GM19438 (cell line): ENCODE data around the gene RNF150.

Experiments
- ATAC-seq: cut with Tn5 transposase; IDR thresholded peaks from one replicate; pipeline ENCODE4 v1.9.1; 2021; ENCODE audit warnings: low read depth; ENCODE audit not compliant: unreplicated experiment

Gene RNF150

DNA sequence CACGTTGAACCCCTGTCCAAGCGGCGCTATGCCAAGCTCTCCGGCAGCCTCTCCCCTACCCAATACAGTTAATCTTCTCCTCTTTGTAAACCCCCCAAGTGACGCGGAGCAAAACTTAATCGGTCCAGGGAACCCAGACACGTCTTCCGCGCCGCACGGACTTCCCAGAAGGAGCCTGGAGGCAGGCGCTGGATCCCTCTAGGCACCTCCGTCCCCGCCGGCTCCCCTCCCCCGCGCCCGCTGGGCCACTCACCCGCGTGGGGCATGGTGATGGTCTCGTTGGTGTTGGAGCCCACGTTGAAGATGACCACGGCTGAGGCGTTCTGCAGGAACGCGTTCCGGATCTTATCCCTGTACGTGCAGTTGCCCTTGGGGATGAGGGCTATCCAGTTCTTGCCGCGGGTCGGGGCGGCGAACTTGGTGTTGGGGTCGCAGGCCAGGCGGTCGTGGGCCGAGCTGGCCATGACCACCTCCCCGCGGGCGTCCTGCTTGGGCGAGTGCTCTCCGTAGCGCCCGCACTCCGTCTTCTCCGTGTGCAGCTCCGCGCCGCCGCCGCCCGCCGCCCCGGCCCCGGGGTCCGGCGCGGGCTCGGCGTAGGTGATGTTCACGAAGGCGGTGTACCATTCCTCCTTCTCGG, 1.1 kb downstream of the RNF150 start:
- ATAC-seq, result no peak

DNA sequence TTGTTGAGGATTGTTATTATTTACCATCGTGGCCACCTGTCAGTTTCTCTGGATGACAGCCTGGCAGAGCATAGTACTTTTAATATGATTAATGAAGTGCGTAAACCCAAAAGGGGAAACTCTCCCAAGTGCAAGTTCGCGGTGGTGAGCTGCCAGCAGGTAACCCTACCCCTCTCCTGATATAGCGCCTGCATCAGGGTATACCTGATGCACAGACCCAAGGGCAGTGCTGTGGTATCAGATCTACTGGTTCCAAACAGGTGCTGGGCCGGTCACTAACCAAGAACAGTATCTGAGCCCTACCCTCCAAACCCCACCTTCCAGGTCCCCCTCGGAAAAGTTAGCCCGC, 1.6 kb downstream of the RNF150 start:
- ATAC-seq, result no peak

DNA sequence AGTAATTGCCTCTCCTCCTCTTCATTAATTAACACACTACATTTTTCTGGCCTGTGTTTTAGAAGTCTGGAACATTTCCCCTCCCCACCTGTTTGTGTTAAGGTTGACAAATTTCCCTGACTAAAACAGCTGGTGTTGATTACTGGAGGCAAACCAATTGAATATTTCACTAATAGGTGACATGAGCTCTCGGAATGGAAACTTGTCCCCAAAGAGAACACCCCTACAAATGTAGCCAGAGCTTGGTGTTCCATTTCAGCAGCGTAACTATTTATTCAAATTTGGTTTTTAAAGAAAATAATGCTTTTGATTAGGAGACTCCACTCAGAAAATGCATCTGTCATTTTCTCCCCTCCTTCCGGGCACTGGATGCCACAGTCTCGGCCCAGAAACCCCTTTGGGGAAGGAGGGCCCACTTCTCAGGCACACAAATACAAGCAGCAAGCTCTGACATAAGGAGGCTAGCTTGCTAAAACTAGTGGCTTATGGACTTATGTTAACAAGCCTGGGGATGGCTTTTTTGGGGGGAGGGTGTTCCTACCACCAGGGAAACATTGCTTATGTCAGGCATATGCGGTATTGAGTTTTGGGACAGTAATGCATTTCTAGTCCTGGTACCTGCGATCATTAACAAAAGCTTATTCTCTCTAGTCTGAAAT, 2.2 kb downstream of the RNF150 start:
- no peak for ATAC-seq

DNA sequence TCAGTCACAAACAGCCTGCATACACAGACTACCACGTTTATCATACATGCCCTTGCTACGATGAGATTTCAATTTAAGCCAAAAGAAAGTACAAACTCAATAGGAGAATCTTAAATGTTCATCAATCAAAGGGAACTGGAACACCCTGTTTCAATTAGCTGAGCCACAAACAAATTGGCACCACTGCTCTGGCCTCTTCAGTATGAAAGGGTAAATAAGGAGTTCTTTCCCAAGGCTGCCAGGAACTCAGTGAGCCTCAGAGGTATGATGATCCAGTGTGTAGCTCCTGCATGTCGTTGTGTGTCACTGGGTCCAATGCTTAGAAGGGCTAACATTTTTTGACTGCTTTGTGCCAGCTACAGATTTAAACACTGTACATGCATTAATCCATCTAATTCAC, 5.4 kb downstream of the RNF150 start:
- ATAC-seq, result no peak

DNA sequence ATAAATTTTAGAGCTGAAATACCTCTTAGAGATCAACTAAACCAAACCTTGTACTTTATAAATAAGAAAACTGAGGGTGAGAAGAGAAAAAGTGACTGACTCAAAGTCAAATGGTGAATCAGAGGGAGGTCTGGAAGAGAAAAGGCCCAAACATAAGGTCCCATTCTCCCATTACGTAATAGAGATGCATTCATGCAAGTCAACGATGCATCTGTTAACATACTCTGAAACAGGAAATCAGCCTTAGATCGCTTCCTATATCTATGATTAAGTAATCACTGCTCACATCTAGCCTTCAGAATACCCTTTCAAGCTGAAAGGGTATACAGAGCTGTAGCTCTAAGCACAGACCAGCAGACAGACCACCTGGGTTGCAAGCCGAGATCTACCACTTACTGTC, 6.5 kb downstream of the RNF150 start:
- ATAC-seq, result no peak

DNA sequence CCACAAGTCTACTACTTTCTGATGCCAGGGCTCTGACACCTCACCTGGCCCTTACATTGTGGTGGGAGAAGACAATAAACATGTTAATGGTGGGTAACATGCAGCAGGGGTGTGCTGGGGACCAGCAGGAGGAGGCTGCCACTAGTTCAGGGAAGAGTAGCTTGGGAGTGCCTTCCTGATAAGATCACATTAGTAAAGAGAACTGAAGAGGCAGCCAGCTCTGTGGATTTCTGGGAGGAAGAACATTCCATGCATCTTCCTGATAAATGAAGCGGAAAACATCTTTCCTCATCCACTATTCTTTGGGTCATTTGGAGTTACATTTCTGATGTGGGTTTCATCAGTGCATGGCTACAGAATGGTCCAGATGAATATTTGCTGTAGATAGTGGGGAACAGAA, 9.0 kb downstream of the RNF150 start:
- no peak for ATAC-seq

DNA sequence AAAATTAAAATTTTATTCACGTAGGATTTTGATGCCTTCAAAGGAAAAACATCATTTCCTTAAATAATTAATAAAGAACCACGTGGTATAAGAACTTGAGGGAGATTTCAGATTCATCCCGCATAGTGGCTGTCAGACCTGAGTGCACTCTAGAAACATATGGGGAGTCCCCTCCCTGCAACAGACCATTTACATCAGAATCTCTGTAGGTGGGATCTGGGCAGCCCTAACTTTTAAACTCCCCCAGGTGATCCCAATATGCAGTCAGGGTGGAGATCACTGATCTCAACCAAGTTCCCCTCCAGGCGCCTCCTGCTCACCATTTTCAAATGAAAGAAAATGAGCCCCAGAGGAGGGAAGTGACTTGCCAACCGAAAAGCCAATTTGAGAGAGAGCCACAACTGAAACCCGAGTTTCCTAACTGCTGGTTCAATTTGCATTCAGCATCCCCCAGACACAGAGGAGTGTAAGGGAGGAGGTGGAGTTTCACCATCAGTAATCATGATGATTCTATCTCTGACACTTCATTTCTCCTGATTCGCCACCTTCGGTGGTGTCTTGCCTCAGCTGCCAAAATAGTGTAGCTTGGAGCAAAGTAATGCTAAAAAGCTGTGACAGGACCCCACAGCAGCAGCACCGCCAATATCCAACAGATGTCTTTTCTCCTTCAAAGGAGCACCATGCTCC, 11.4 kb downstream of the RNF150 start:
- ATAC-seq, result no peak

DNA sequence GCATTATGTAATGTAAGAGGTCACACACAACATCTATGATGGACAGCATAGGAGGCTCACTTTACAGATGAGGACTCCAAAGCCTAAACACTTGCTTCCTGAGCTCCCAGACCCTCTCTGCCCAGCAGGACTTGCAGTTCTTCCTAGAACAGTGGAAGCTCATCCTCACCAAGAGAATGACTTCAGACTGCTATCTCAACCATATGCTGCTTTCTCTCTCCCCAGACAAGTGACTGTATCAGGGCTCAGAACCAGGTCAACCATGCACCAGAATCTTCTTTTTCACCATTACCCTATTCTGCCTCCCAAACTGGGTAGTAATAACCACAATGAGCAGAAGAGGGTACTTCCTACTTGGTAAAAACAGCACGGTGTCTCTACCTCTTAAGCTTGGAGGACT, 12.2 kb downstream of the RNF150 start:
- ATAC-seq, result no peak

DNA sequence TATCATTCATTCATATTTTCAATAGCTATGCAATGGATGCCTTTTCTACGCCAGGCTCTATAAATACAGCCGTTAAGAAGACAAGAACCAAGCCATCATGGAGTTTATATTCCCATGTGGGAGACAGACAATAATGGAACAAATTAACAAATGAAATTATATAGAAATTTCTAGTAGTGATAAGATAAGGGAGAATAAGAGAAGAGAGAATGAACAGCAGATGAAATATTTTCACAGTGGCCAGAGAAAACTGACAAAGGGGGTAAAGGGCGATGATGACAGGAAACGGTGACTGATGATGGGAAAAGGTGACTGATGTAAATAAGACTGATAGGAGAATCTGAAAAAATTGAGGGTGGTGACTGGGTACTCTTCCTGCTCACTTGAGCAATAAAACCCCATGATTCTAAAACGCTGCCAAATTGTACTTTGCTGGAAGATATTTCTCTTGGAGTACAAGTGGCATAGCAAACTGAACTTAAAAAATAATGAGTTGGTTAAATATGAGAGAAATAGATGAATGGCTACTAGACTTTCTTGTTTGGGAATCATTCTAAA, 13.2 kb downstream of the RNF150 start:
- no peak for ATAC-seq

DNA sequence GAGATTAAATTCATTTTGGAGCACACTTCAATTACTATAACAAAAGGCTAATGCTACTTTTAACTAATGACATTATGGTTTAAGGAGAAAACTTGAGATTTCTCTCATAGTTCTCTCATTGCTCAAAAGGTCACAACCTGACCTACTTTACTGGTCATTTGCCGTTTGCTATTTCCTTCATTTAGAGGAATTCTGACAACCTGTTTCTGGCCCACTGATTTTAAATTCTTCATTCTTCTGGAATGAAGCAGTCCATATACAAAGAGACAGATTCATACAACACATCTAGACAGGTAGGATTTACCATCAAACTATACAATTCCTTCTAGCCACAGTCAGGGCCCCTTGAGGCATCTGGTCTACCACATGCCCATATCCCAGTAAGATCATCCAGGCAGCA, 14.2 kb downstream of the RNF150 start:
- no peak for ATAC-seq

DNA sequence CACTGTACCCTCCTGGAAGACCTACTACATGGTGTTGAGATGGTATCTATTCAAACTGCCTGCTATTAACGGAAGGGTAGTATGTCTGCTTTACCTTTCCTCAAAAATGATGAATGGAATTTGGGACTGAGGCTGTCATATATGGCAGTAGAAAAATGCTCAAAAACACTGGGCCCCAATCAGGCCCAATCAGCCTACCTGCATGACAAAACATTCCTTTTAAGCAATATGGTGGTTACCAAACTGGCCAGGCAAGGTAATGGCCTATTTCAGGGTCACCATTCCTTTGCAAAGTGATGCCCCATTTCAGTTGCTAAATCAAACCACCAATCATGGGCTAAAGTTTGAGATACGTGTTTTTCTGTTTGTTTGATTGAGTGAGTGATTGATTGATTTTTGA, 14.9 kb downstream of the RNF150 start:
- no peak for ATAC-seq

DNA sequence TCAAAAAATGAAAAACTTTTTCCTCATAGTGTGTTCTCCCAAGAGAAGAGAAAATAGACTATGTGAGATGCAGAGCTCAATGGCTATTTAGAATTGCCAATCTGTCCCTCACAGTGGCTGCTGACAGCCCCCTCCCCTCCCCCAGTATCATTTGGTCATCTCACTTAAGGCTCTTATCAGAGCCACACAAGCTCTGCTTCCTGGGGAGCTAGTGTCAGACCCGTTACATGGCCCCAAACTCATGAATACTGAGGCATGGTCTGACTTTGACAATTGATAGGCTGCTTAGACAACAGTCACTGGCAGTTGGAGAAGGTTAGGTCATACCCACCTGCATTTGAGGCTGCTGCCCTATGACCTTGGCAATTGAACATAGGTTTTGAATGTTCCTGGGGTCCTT, 15.3 kb downstream of the RNF150 start:
- no peak for ATAC-seq

DNA sequence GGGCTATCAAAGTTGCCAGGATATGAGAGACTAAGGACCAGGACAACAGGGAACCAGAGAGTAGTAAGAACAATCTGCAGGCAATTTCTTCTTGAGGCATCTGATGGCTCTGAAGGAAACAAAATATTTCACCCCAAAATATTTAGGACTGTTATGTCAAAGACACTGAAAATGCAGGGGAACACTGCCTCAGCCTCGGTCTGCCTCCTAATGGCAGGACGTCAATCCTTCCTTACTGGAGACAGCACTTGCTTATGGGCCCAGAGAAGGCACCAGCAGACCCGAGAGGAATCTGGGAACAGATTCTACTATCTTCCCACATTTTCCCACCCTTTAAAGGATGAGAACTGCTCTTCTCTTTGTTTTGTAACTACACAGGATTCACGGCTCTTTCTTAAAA, 23.3 kb downstream of the RNF150 start:
- ATAC-seq, result no peak

DNA sequence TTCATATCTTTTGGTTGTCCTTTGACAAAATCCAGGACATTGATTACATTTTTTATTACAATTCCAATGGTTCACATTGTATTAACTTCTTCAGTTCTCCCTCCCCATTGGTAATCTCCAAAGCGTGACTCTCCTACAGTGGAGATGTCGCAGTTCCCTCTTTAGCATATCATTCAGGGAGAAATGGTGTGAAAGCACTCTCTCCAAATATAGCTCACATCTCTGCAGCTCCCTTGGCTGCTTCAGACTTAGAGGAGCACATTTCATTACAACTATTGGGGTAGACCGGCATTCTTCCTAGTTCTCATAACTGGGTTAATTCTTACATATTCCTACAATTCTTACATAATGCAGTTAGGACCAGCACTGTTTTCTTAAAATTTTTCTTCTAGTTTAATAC, 25.3 kb downstream of the RNF150 start:
- ATAC-seq, result no peak

DNA sequence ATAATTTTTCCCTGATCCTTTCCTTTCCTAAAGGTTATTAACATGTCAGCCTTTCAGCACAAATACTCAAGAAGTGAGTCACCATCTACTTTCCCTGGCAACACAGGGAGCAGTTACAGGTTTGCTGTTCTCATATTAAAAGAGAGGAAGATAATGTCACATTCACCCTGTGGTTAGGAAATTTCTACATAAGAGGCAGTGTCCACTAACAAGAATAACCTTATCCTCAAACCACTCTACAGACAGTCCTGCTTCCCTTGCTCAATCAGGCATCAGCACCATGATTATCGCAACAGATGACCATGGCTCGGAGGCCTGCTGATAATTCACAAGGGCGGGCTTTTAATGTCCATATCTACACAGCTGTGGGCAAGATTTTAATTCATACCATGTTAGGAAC, 30.9 kb downstream of the RNF150 start:
- no peak for ATAC-seq

DNA sequence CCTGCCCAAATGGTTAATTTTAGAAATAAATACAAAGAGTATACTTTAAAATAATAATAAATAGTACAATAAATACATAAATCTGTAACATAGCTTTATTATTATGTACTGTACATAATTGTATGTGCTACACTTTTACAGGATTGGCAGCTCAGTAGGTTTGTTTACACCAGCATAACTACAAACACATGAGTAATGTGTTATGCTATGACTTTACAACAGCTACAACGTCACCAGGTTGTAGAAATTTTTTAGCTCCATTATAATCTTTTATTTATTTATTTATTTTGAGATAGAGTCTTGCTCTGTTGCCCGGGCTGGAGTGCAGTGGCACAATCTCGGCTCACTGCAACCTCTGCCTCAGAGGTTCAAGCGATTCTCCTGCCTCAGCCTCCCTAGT, 31.8 kb downstream of the RNF150 start:
- ATAC-seq, result no peak

DNA sequence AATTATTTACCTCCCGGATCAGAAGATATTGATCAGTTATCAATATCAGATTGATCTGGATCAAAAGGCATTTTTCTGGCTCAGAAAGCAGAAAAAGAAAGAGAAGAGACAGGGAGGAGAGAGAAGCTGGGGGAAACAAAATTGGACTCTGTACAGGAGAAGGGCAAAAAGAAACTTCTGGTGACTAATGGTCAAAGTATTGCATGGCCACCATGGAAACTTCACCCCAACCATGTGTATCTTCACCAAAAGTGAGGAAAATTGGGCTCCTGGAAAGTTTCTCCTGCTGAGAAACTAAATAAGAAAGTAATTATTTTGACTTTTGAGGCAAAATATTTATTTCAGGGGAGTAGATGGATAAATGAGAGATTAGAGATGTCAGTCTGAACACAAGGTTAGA, 33.9 kb downstream of the RNF150 start:
- ATAC-seq, result no peak

DNA sequence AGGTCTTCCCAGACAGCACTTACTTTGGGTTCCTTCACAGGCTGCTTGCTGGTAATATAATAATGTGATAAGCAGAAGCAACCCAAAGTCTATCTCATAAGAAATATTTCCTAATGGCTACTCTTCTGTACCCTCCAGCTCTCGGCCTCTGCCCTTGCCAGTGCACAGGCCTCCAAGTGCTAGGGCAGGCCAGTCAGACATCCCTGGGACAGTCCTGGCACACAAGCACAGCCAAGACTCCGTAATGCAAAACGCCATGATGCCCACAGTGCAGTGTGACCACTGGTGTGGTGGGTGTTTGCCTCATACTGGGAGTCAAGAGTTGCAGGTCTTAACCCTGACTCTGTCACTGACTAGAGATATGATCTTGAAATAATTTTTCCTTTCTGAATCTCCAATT, 35.1 kb downstream of the RNF150 start:
- ATAC-seq, result no peak

DNA sequence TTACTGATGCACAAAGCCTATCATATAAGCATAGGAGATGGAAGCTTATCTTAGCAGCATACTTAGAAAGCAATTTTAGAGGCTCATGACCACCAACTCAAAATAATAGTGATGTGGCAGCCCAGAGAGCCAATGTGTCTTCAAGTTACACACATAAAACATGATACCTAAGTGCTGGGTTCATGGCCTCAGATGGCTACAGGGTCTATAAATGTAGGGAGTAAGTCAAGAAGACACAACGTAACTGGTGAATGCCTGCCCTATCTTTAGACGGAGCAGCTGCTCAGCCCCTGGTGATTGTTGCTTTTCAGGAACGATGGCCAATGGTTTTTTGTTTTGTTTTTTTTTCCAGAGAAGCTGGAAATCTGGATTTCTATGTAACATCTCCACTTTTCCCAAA, 42.8 kb downstream of the RNF150 start:
- ATAC-seq, result no peak

DNA sequence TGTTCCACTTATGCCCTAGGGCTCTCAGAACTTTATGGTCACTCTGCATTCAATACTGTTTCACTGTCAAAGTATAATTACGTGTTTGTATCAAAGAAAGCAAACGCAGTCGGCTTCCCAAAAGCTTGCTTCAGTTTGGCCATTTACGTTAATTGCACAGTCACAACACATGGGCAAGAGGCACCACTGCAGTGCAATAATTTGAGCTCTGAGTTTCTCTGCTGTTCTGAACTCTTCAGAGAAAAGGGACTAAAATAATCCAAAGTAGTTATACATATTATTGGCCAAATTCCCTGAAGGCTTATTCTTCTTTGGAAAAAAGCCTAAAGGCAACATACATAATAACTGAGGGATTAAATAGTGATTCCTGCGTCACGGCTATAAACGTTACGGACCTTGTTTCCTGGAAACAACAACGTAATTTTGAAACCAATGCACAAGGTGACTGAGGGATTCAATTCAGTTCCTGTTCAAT, 51.3 kb downstream of the RNF150 start:
- ATAC-seq, result no peak

DNA sequence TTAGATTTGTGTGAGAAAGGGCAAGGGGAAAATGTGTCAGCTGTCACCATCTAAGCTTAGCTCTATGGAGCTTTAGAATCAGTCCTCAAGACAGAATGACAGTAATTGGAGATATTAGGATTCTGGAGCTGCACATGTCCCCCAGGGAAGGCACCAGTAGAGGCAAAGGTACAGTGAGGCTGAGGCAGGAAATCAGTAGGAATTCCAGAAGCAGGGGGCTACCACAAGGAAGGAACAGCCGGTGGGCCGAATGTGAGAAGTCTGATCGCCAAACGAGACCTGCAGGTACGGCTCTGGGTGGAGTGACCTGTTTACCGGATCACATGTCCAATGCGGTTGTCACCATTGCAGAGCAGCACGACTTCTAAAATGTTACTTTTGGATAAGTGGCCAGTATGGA, 52.6 kb downstream of the RNF150 start:
- ATAC-seq, result no peak

DNA sequence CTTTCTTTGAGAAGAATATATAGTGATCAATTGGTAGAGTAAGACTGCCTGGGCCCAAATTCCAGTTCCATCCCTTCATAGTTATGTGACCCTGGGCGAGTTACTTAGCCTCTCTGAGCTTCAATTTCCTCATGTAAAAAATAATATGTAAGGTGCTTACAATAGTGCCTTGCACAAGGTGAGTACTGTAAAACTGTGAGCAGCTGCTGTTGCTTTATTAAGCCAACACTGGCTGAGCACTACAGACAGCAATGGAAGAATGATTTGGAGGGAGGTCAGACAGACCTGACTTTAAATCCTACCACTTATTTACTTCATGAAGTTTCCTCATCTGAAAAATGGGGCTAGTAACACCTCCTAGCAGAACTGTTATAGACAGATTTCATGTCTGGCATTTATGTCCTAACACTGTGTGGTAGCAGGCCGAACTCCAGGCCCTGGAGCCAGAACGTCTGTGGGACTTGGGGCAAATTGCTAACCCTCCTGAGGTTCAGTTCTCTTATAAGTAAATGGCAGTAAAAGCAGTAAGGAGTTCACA, 53.8 kb downstream of the RNF150 start:
- no peak for ATAC-seq
